ENCODE measurements around the gene TRPM3. TPM values are rescaled to one million over a fixed set of nuclear protein-coding genes. Genes with fewer than 3 reads are reported as not detected.

Gene TRPM3
- total and polyA plus RNA-seq, 2 donors (not counting 1 experiment from before 2014, with no cell fraction given), result not detected

DNA sequence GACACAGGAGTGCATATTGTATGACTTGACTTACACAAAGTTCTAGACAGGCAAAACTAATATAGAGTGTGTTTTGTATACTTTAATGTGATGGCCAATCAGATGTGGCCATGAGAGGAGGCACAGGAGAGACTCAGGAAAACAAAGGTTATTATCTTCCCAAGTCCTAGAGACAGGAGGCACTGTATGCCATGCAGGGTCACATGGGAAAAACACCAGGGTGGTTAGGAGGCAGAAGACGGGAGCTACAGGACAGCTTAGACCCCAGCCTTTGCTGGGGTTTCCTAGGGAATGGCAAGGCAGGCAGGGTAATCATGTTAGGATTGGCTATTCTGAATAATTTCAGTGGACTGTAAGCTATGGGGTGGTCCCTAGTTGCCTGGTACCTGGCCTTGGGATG, 16.2 kb downstream of the TRPM3 start:
- Histone ChIP-seq H3K27me3 (replicated peaks in 1 of 4; ENCODE audit: control extremely low read depth in 1 of 4, control insufficient read depth in 3 of 4, insufficient read depth in 4 of 4, low read length in 3 of 4) (no peaks in the 10 kb centered on the region), H3K4me2 (replicated peaks; ENCODE audit: low read depth, low read length, poor library complexity, severe bottlenecking) (no peak overlapping the region), H3K36me3 (replicated peaks in 1 of 2; ENCODE audit: control extremely low read depth in 1 of 2, control insufficient read depth in 1 of 2, extremely low read depth in 1 of 2, insufficient read depth in 2 of 2, low read length in 1 of 2) (no peaks in the 10 kb centered on the region), H3K9ac (ENCODE audit: low read length) (no peak overlapping the region), H3K9me3 (ENCODE audit: control extremely low read depth in 1 of 3, control insufficient read depth in 2 of 3, insufficient read depth in 1 of 3, low read length in 2 of 3) (no peaks in the 10 kb centered on the region), H4K20me1 (ENCODE audit: control insufficient read depth, insufficient read depth, low read length, poor library complexity, severe bottlenecking) (no peaks in the 10 kb centered on the region), H3K4me3 (ENCODE audit: control extremely low read depth in 1 of 5, extremely low read depth in 1 of 5, insufficient read depth in 1 of 5, low read depth in 2 of 5, low read length in 4 of 5) (no peak overlapping the region), H3K79me2 (ENCODE audit: control insufficient read depth, insufficient read depth, low read length) (no peaks in the 10 kb centered on the region), H3K27ac (ENCODE audit: low read length in 2 of 2) (no peak overlapping the region), H3K4me1 (ENCODE audit: control insufficient read depth in 2 of 2, insufficient read depth in 2 of 2, low read length in 2 of 2) (no peaks in the 10 kb centered on the region), H2AFZ (ENCODE audit: insufficient read depth, low read depth, low read length, poor library complexity, severe bottlenecking) (no peak overlapping the region)
- Mint-ChIP-seq H3K4me1 (no peaks in the 10 kb centered on the region), H3K4me3 (no peak overlapping the region), H3K27ac (no peak overlapping the region), H3K27me3 (no peaks in the 10 kb centered on the region), H3K9me3 (ENCODE audit: insufficient read depth) (no peaks in the 10 kb centered on the region)
- intact Hi-C loops (cut with micrococcal nuclease), result no loop called here
- 64% methylated on average over 1 of the region's 1 CpG for WGBS (ENCODE audit: insufficient coverage)
- ATAC-seq (ENCODE audit: low read depth) (no peak), DNase-seq (no peak)
- TF ChIP-seq, protein P1, sequence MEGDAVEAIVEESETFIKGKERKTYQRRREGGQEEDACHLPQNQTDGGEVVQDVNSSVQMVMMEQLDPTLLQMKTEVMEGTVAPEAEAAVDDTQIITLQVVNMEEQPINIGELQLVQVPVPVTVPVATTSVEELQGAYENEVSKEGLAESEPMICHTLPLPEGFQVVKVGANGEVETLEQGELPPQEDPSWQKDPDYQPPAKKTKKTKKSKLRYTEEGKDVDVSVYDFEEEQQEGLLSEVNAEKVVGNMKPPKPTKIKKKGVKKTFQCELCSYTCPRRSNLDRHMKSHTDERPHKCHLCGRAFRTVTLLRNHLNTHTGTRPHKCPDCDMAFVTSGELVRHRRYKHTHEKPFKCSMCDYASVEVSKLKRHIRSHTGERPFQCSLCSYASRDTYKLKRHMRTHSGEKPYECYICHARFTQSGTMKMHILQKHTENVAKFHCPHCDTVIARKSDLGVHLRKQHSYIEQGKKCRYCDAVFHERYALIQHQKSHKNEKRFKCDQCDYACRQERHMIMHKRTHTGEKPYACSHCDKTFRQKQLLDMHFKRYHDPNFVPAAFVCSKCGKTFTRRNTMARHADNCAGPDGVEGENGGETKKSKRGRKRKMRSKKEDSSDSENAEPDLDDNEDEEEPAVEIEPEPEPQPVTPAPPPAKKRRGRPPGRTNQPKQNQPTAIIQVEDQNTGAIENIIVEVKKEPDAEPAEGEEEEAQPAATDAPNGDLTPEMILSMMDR (IDR thresholded peaks at IDR 0.05), result no peak
- no peak for TF ChIP-seq EZH2 (IDR thresholded peaks at IDR 0.05; ENCODE audit: borderline replicate concordance, insufficient read depth, low read depth, low read length, poor library complexity, severe bottlenecking)
- CTCF ChIA-PET, result no interaction called here
- POLR2A ChIA-PET, result no interaction called here

DNA sequence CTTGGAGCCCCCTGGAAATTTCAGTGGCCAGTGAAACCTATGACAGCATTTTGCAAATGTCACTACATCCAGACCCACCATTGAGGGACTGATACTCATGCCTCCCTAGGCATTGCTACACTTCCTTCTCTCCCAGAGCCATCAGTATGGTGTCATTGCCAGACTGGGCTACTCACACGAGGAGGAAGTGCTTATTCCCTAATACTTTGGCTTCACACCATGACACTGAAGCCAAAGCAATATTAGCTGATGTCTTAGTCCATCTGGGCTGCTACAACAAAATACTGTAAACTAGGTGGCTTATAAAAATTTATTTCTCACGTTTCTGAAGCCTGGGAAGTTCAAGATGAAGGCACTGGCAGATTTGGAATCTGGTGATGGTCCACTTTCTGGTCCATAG, 22.6 kb downstream of the TRPM3 start:
- no peak for DNase-seq
- Histone ChIP-seq H3K27me3 (replicated peaks in 1 of 4; ENCODE audit: control extremely low read depth in 1 of 4, control insufficient read depth in 3 of 4, insufficient read depth in 4 of 4, low read length in 3 of 4) (no peaks in the 10 kb centered on the region), H3K36me3 (replicated peaks in 1 of 2; ENCODE audit: control extremely low read depth in 1 of 2, control insufficient read depth in 1 of 2, extremely low read depth in 1 of 2, insufficient read depth in 2 of 2, low read length in 1 of 2) (no peaks in the 10 kb centered on the region), H3K9ac (ENCODE audit: low read length) (no peak overlapping the region), H3K4me1 (ENCODE audit: control insufficient read depth in 2 of 2, insufficient read depth in 2 of 2, low read length in 2 of 2) (no peaks in the 10 kb centered on the region), H3K4me3 (ENCODE audit: control extremely low read depth in 1 of 5, extremely low read depth in 1 of 5, insufficient read depth in 1 of 5, low read depth in 2 of 5, low read length in 4 of 5) (no peak overlapping the region), H3K4me2 (replicated peaks; ENCODE audit: low read depth, low read length, poor library complexity, severe bottlenecking) (no peak overlapping the region), H3K9me3 (ENCODE audit: control extremely low read depth in 1 of 3, control insufficient read depth in 2 of 3, insufficient read depth in 1 of 3, low read length in 2 of 3) (no peaks in the 10 kb centered on the region), H3K27ac (ENCODE audit: low read length in 2 of 2) (no peak overlapping the region), H3K79me2 (ENCODE audit: control insufficient read depth, insufficient read depth, low read length) (no peaks in the 10 kb centered on the region), H4K20me1 (ENCODE audit: control insufficient read depth, insufficient read depth, low read length, poor library complexity, severe bottlenecking) (no peaks in the 10 kb centered on the region), H2AFZ (ENCODE audit: insufficient read depth, low read depth, low read length, poor library complexity, severe bottlenecking) (no peak overlapping the region)
- 100% methylated on average over 1 of the region's 2 CpGs for WGBS (ENCODE audit: insufficient coverage)
- CTCF ChIA-PET, result interaction anchor here (1.2 kb wide), 1 partner anchor 186 kb away, joined by 3 read pairs; no protein-coding TSS in a partner anchor
- H3K27me3 Mint-ChIP-seq, result no peaks in the 10 kb centered on the region
- H3K27ac Mint-ChIP-seq, result no peak overlapping the region
- no peak overlapping the region for H3K4me3 Mint-ChIP-seq
- intact Hi-C loops (cut with micrococcal nuclease), result no loop called here
- no peaks in the 10 kb centered on the region for H3K9me3 Mint-ChIP-seq (ENCODE audit: insufficient read depth)
- no peaks in the 10 kb centered on the region for H3K4me1 Mint-ChIP-seq
- TF ChIP-seq EZH2 (IDR thresholded peaks at IDR 0.05; ENCODE audit: borderline replicate concordance, insufficient read depth, low read depth, low read length, poor library complexity, severe bottlenecking), result no peak
- TF ChIP-seq, protein P1 (IDR thresholded peaks at IDR 0.05), result no peak
- POLR2A ChIA-PET, result no interaction called here
- no peak for ATAC-seq (ENCODE audit: low read depth)
